ENCODE data around the gene AGRN. TPM values are rescaled to one million over a fixed set of nuclear protein-coding genes. Genes with fewer than 3 reads are reported as not detected.

Gene AGRN
- total RNA-seq, 4 donors from 2014 or later = 33.0 to 103 (median 41.4) TPM

GRCh38 chr1:1080951-1081310 lies 61.0 kb downstream of the AGRN start:
- Histone ChIP-seq H3K27ac (no peak overlapping the region), H3K9me3 (no peaks in the 10 kb centered on the region), H3K4me1 (peaks cover 0 to 14% (median 9%) of the 10 kb centered on the region in 4 donors), H3K36me3 (no peaks in the 10 kb centered on the region), H3K27me3 (no peaks in the 10 kb centered on the region), H3K4me3 (no peak overlapping the region)
- peak in 2 of 3 donors; percentile 30 to 38 for DNase-seq
- no peak for TF ChIP-seq POLR2A (IDR thresholded peaks at IDR 0.05)
- TF ChIP-seq, protein P1, sequence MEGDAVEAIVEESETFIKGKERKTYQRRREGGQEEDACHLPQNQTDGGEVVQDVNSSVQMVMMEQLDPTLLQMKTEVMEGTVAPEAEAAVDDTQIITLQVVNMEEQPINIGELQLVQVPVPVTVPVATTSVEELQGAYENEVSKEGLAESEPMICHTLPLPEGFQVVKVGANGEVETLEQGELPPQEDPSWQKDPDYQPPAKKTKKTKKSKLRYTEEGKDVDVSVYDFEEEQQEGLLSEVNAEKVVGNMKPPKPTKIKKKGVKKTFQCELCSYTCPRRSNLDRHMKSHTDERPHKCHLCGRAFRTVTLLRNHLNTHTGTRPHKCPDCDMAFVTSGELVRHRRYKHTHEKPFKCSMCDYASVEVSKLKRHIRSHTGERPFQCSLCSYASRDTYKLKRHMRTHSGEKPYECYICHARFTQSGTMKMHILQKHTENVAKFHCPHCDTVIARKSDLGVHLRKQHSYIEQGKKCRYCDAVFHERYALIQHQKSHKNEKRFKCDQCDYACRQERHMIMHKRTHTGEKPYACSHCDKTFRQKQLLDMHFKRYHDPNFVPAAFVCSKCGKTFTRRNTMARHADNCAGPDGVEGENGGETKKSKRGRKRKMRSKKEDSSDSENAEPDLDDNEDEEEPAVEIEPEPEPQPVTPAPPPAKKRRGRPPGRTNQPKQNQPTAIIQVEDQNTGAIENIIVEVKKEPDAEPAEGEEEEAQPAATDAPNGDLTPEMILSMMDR (IDR thresholded peaks at IDR 0.05) = no peak

DNA sequence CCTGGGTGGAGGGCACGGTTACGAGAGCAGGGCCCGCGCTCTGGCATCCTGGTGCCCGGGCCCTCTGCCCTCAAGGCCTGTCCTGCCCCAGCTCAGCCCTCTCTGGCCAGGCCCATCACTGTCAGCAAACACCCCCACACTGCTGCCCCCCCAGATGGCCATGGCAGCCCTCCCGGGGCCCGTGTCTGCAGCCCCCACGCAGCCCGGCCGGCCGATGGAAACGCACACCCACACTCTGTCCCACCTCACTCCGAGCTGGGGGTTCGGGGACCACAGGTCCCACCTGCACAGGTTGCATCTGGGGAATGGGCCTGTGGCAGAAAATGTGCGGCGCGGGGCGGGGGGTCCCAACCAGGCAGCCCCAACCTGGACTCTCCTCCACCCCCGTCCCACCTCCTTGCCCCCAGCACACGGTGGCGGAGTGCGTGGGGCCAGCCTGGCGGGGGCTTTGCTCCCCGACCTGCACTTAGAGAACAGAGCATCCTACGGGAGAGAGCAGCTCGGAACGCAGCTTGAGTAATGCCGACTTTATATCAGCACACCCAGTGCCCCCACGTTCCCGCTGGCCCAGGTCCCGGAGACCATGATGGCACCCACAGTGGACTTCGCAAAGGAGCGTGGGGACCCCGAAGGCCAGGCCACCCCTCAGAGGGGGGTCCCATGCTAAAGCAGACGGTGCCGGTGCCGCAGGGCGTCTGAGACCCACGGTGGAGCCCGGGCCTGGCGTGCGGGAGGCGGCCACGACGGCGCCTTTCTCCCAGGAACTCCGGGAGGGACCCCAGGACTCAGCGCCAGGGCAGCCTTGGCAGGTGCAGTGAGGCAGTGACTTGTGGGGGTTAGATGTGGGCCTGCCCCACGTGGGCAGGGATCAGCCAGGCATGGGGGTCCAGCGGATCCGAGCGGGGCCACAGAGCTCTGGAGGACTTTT lies 61.7 kb downstream of the AGRN start:
- H3K36me3 ChIP-seq = no peaks in the 10 kb centered on the region
- TF ChIP-seq, protein P1 (IDR thresholded peaks at IDR 0.05) = no peak
- no peak for TF ChIP-seq POLR2A (IDR thresholded peaks at IDR 0.05)
- H3K4me1 ChIP-seq = peaks cover 0 to 14% (median 9%) of the 10 kb centered on the region in 4 donors
- H3K27ac ChIP-seq = no peak overlapping the region
- no peaks in the 10 kb centered on the region for H3K9me3 ChIP-seq
- DNase-seq = peak in 2 of 3 donors; percentile 43 to 45
- H3K27me3 ChIP-seq = no peaks in the 10 kb centered on the region
- H3K4me3 ChIP-seq = no peak overlapping the region

DNA sequence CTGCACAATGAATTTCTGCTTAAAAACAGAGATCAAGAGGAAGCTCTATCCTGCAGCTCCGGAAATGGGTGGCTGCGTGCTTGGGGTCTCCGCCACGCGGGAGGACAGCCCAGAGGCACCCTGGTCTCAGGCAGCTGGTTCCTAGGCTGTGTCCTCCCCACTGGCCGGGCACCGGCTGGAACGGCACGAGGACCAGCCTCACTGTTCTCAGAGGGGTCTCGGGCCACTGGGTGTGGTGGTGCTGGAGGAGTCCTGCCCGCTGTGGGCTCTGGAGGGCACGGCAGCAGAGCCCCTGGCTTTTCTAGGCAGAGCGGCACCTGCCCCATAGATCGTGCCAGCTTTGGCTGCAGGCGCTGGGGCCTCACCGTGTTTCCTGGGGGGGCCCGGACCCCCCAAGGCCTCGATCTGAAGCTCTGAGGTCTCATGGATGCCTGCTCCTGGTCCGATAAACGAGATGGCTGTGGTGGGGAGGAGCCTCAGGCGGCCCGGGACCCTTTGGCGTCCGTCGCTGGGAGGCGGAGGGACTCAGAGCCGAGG lies 62.4 kb downstream of the AGRN start:
- no peaks in the 10 kb centered on the region for H3K36me3 ChIP-seq
- H3K9me3 ChIP-seq = no peaks in the 10 kb centered on the region
- no peak overlapping the region for H3K4me3 ChIP-seq
- H3K27ac ChIP-seq = no peak overlapping the region
- peaks cover 0 to 14% (median 9%) of the 10 kb centered on the region in 4 donors for H3K4me1 ChIP-seq
- no peak for TF ChIP-seq POLR2A (IDR thresholded peaks at IDR 0.05)
- TF ChIP-seq, protein P1 (IDR thresholded peaks at IDR 0.05) = no peak
- H3K27me3 ChIP-seq = no peaks in the 10 kb centered on the region
- DNase-seq = peak in 2 of 3 donors; percentile 39 to 42

GRCh38 chr1:1082776-1083415 lies 63.0 kb downstream of the AGRN start:
- no peaks in the 10 kb centered on the region for H3K9me3 ChIP-seq
- H3K4me1 ChIP-seq = peaks cover 0 to 14% (median 9%) of the 10 kb centered on the region in 4 donors
- DNase-seq = peak in 1 of 3 donors; percentile 30
- TF ChIP-seq, protein P1 (IDR thresholded peaks at IDR 0.05) = no peak
- TF ChIP-seq POLR2A (IDR thresholded peaks at IDR 0.05) = no peak
- H3K4me3 ChIP-seq = no peak overlapping the region
- H3K27me3 ChIP-seq = no peaks in the 10 kb centered on the region
- H3K27ac ChIP-seq = no peak overlapping the region
- H3K36me3 ChIP-seq = no peaks in the 10 kb centered on the region

GRCh38 chr1:1083416-1084371 lies 63.8 kb downstream of the AGRN start:
- H3K9me3 ChIP-seq = no peaks in the 10 kb centered on the region
- H3K36me3 ChIP-seq = no peaks in the 10 kb centered on the region
- H3K27ac ChIP-seq = no peak overlapping the region
- H3K4me3 ChIP-seq = no peak overlapping the region
- no peak for TF ChIP-seq POLR2A (IDR thresholded peaks at IDR 0.05)
- TF ChIP-seq, protein P1 (IDR thresholded peaks at IDR 0.05) = no peak
- peak in 1 of 3 donors; percentile 41 for DNase-seq
- H3K4me1 ChIP-seq = peaks cover 0 to 14% (median 9%) of the 10 kb centered on the region in 4 donors
- H3K27me3 ChIP-seq = no peaks in the 10 kb centered on the region

Data from Peyer's patch (tissue), 4 donors.